Prostate gland (tissue), 2 donors: ENCODE measurements around the gene LRRC2.

Source experiments
- CTCF ChIP-seq, 4 experiments: fragments of 200-600 bp in 2 of 4; fragments of 450-650 bp in 2 of 4; sonication (generic) in 2 of 4; IDR thresholded peaks; 1 replicate in 3 of 4; 2 replicates in 1 of 4; pipeline ENCODE4 v1.5.1; 2016 to 2019; ENCODE audit warnings: antibody characterized with exemption in 4 of 4, mild to moderate bottlenecking in 2 of 4, moderate library complexity in 2 of 4
- POLR2A ChIP-seq: fragments of 450-650 bp; IDR thresholded peaks from one replicate; pipeline ENCODE4 v1.6.1; 2016; ENCODE audit warnings: antibody characterized with exemption, mild to moderate bottlenecking
- POLR2AphosphoS5 ChIP-seq: sonication (generic); formaldehyde crosslinking; IDR thresholded peaks from one replicate; pipeline ENCODE4 v1.6.1; 2017; ENCODE audit warnings: antibody characterized with exemption

DNA sequence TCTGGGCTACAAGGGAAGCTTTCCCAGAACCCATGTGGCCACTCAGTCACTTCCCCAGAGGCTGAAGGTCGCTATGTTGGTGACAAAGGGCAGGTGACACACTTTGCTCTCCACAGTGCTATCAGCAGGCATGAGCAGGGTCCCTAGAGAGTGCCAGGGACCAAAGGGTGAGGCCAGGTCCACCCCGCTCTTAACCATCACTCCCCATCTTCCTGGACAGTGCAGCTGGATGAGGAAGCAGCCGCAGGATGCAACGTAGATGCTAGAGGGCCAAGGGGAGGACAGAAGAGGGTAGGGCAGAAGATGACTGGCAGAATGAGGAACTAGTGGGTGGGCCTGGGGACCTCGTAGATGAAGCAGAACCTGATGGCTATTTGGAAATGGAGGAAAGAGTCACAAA is 87.8 kb downstream of the LRRC2 start:
- TF ChIP-seq CTCF (IDR thresholded peaks at IDR 0.05) (no peak), POLR2A (no peak), POLR2AphosphoS5 (no peak)
